ENCODE results near the gene VSIG10L2. TPM values are rescaled to one million over a fixed set of nuclear protein-coding genes. Genes with fewer than 3 reads are reported as not detected.

The VSIG10L2 gene
- total RNA-seq, 1 experiment from 2014 or later = not detected

DNA sequence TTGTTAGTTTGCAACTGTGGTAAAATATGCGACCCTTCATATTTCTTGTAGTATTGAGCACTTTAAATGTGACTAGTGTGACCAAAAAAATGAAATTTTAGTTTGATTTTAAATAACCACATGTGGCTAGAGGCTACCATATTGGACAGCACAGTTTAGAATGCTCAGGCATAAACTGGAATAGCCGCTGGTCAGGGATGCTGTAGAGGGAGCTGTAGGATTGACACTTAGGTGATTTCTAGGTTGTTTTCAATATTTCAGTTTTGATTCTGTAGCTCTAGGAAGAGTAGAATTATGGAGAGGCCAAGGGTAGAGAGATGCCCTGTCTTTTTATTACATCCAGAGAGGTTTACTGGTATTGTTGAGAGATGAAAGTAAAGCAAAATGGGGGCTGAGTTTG lies 10.8 kb upstream of the VSIG10L2 start:
- H4K20me1 ChIP-seq (ENCODE audit: insufficient read depth) = no peaks in the 10 kb centered on the region
- ChIA-PET CTCF (no interaction called here), POLR2A (no interaction called here), RAD21 (ENCODE audit: low non-redundant PET in 1 of 2, low total read pairs in 2 of 2, uncharacterized antibody in 2 of 2, unreplicated experiment in 2 of 2) (no interaction called here)
- H3K27ac ChIP-seq (ENCODE audit: low read depth, low read length) = no peak overlapping the region
- H3K9ac ChIP-seq (ENCODE audit: low read length) = no peak overlapping the region
- ATAC-seq = no peak
- H3K4me1 ChIP-seq (ENCODE audit: control insufficient read depth in 1 of 2, insufficient read depth in 2 of 2, low read length in 2 of 2) = peaks cover 0 to 6% of the 10 kb centered on the region in 2 experiments; a peak in 2 of 4 replicates
- BruUV-seq (replicated peaks) = no TSS peak
- H3K9me2 ChIP-seq (ENCODE audit: insufficient read depth) = no peaks in the 10 kb centered on the region
- H3K4me2 ChIP-seq (ENCODE audit: low read length) = no peak overlapping the region
- H3K79me2 ChIP-seq (ENCODE audit: insufficient read depth, low read length) = no peaks in the 10 kb centered on the region
- no peaks in the 10 kb centered on the region for H3K36me3 ChIP-seq (ENCODE audit: control insufficient read depth in 1 of 2, insufficient read depth in 2 of 2, low read length in 2 of 2)
- intact Hi-C loops (cut with micrococcal nuclease) = no loop called here
- TF ChIP-seq, protein P1, sequence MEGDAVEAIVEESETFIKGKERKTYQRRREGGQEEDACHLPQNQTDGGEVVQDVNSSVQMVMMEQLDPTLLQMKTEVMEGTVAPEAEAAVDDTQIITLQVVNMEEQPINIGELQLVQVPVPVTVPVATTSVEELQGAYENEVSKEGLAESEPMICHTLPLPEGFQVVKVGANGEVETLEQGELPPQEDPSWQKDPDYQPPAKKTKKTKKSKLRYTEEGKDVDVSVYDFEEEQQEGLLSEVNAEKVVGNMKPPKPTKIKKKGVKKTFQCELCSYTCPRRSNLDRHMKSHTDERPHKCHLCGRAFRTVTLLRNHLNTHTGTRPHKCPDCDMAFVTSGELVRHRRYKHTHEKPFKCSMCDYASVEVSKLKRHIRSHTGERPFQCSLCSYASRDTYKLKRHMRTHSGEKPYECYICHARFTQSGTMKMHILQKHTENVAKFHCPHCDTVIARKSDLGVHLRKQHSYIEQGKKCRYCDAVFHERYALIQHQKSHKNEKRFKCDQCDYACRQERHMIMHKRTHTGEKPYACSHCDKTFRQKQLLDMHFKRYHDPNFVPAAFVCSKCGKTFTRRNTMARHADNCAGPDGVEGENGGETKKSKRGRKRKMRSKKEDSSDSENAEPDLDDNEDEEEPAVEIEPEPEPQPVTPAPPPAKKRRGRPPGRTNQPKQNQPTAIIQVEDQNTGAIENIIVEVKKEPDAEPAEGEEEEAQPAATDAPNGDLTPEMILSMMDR (IDR thresholded peaks at IDR 0.05 in 2 of 3, conservative IDR thresholded peaks at IDR 0.05 in 1 of 3; ENCODE audit: borderline replicate concordance in 1 of 3, insufficient read depth in 1 of 3, low read depth in 2 of 3, low read length in 2 of 3) = peak in 1 of 3 experiments; percentile 20; a peak in 1 of 6 replicates
- peak; percentile 24; the same call in 1 of the 2 replicates for TF ChIP-seq RAD21 (IDR thresholded peaks at IDR 0.05; ENCODE audit: low read depth)
- no peak for TF ChIP-seq JUND (IDR thresholded peaks at IDR 0.05)
- TF ChIP-seq TCF7L2 (IDR thresholded peaks at IDR 0.05; ENCODE audit: borderline replicate concordance, extremely low read depth, insufficient read depth, insufficient read length) = no peak
- H3K27me3 ChIP-seq (ENCODE audit: insufficient read depth, low read length) = 0 out of 2 replicates have a peak, but pooled peaks cover 5% of the 10 kb centered on the region
- DNase-seq (ENCODE audit: low read depth, low spot score) = no peak
- H2AFZ ChIP-seq (ENCODE audit: low read depth, low read length, poor library complexity, severe bottlenecking) = no peak overlapping the region
- no peak overlapping the region for H3K4me3 ChIP-seq (replicated peaks in 1 of 2; ENCODE audit: low read depth in 1 of 2, low read length in 2 of 2)
- H3K9me3 ChIP-seq (ENCODE audit: control insufficient read depth in 1 of 2, insufficient read depth in 1 of 2, low read depth in 1 of 2, low read length in 2 of 2) = no peaks in the 10 kb centered on the region

GRCh38 chr11:125935618-125936199 lies 10.1 kb upstream of the VSIG10L2 start:
- Histone ChIP-seq H3K9me2 (ENCODE audit: insufficient read depth) (no peaks in the 10 kb centered on the region), H3K9ac (ENCODE audit: low read length) (no peak overlapping the region), H3K4me3 (replicated peaks in 1 of 2; ENCODE audit: low read depth in 1 of 2, low read length in 2 of 2) (no peak overlapping the region), H3K27ac (ENCODE audit: low read depth, low read length) (no peak overlapping the region), H2AFZ (ENCODE audit: low read depth, low read length, poor library complexity, severe bottlenecking) (no peak overlapping the region), H3K4me2 (ENCODE audit: low read length) (no peak overlapping the region), H4K20me1 (ENCODE audit: insufficient read depth) (no peaks in the 10 kb centered on the region), H3K9me3 (ENCODE audit: control insufficient read depth in 1 of 2, insufficient read depth in 1 of 2, low read depth in 1 of 2, low read length in 2 of 2) (no peaks in the 10 kb centered on the region), H3K27me3 (ENCODE audit: insufficient read depth, low read length) (0 out of 2 replicates have a peak, but pooled peaks cover 5% of the 10 kb centered on the region), H3K36me3 (ENCODE audit: control insufficient read depth in 1 of 2, insufficient read depth in 2 of 2, low read length in 2 of 2) (no peaks in the 10 kb centered on the region), H3K4me1 (ENCODE audit: control insufficient read depth in 1 of 2, insufficient read depth in 2 of 2, low read length in 2 of 2) (peaks cover 0 to 6% of the 10 kb centered on the region in 2 experiments; a peak in 2 of 4 replicates), H3K79me2 (ENCODE audit: insufficient read depth, low read length) (no peaks in the 10 kb centered on the region)
- ChIA-PET RAD21 (ENCODE audit: low non-redundant PET in 1 of 2, low total read pairs in 2 of 2, uncharacterized antibody in 2 of 2, unreplicated experiment in 2 of 2) (no interaction called here), POLR2A (no interaction called here), CTCF (interaction anchor here (0.9 to 1.0 kb wide), 2 partner anchors 10 to 258 kb away, joined by 3 to 5 read pairs; partner anchors contain the start of gene VSIG10L2)
- no TSS peak for BruUV-seq (replicated peaks)
- no peak for TF ChIP-seq CBX3 (IDR thresholded peaks at IDR 0.05; ENCODE audit: low read depth)
- no peak for DNase-seq (ENCODE audit: low read depth, low spot score)
- intact Hi-C loops (cut with micrococcal nuclease) = no loop called here
- no peak for ATAC-seq
